Central memory CD8-positive, alpha-beta T cell (primary cell): Measurements from ENCODE around the gene PLP1.
"Not testable (repeated sequence)": the region's sequence is repeated elsewhere in the genome, so short reads cannot be mapped to it uniquely, and the experiment has no call there.

Source experiments
- ATAC-seq: fragments of 150-1000 bp; cut with Tn5 transposase; replicated peaks from 2 replicates; pipeline ENCODE4 v1.10.0; 2022; ENCODE audit warnings: mild to moderate bottlenecking, moderate FRiP score, moderate number of reproducible peaks; ENCODE audit not compliant: poor library complexity, severe bottlenecking; ENCODE audit errors: extremely low read depth
- DNase-seq, 2 donors: peaks; one replicate each; pipeline ENCODE4 v3.0.0; 2021; ENCODE audit warnings: low spot score in 2 of 2
- H3K27ac Mint-ChIP-seq: one replicate; pipeline ENCODE4 v1.8.0; 2022; ENCODE audit warnings: low read depth, mild to moderate bottlenecking, moderate library complexity, mixed read lengths
- H3K27me3 Mint-ChIP-seq: one replicate; pipeline ENCODE4 v1.8.0; 2022; ENCODE audit warnings: mixed read lengths
- H3K36me3 Mint-ChIP-seq: one replicate; pipeline ENCODE4 v1.8.0; 2022; ENCODE audit warnings: mild to moderate bottlenecking, moderate library complexity, mixed read lengths; ENCODE audit not compliant: insufficient read depth
- H3K4me1 Mint-ChIP-seq: one replicate; pipeline ENCODE4 v1.8.0; 2022; ENCODE audit warnings: mixed read lengths
- H3K4me3 Mint-ChIP-seq: one replicate; pipeline ENCODE4 v1.8.0; 2022; ENCODE audit warnings: mild to moderate bottlenecking, moderate library complexity, mixed read lengths
- H3K9me3 Mint-ChIP-seq: one replicate; pipeline ENCODE4 v1.8.0; 2022; ENCODE audit warnings: mixed read lengths

PLP1 gene

DNA sequence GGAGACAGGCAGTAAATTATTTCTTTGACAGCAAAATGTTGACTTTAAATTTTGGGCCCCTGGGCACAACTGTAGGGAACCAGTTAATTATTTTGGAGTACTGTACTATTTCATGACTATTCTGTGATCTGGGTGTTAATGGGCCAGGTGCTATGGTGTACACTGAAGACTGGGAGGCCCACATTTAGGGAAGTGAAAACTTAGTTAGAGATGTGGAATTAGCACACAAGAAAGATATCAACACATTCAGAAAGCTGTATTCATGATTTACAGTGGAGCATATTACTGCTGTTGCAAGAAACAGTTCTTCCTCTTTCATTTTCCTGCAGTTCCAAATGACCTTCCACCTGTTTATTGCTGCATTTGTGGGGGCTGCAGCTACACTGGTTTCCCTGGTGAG is 12.4 kb downstream of the PLP1 start:
- no peaks in the 10 kb centered on the region for H3K9me3 Mint-ChIP-seq
- no peak overlapping the region for H3K27ac Mint-ChIP-seq
- peaks cover 1% of the 10 kb centered on the region for H3K36me3 Mint-ChIP-seq
- ATAC-seq: no peak
- H3K4me1 Mint-ChIP-seq: no peaks in the 10 kb centered on the region
- no peak for DNase-seq
- no peaks in the 10 kb centered on the region for H3K27me3 Mint-ChIP-seq
- no peak overlapping the region for H3K4me3 Mint-ChIP-seq

DNA sequence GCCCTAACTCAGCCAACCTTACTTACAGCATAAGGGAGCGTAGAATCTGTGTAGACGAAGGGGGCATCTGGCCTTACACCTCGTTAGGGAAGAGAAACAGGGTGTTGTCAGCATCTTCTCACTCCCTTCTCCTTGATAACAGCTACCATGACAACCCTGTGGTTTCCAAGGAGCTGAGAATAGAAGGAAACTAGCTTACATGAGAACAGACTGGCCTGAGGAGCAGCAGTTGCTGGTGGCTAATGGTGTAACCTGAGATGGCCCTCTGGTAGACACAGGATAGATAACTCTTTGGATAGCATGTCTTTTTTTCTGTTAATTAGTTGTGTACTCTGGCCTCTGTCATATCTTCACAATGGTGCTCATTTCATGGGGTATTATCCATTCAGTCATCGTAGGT is 14.6 kb downstream of the PLP1 start:
- DNase-seq (no peak), ATAC-seq (no peak)
- no peak overlapping the region for H3K4me3 Mint-ChIP-seq
- H3K4me1 Mint-ChIP-seq: no peaks in the 10 kb centered on the region
- peaks cover 1% of the 10 kb centered on the region for H3K36me3 Mint-ChIP-seq
- no peak overlapping the region for H3K27ac Mint-ChIP-seq
- no peaks in the 10 kb centered on the region for H3K27me3 Mint-ChIP-seq
- no peaks in the 10 kb centered on the region for H3K9me3 Mint-ChIP-seq

DNA sequence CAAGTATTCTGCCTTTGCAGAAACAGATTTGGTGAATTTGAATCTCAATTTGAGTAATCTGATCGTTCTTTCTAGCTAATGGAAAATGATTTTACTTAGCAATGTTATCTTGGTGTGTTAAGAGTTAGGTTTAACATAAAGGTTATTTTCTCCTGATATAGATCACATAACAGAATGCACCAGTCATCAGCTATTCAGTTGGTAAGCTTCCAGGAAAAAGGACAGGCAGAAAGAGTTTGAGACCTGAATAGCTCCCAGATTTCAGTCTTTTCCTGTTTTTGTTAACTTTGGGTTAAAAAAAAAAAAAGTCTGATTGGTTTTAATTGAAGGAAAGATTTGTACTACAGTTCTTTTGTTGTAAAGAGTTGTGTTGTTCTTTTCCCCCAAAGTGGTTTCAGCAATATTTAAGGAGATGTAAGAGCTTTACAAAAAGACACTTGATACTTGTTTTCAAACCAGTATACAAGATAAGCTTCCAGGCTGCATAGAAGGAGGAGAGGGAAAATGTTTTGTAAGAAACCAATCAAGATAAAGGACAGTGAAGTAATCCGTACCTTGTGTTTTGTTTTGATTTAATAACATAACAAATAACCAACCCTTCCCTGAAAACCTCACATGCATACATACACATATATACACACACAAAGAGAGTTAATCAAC is 15.3 kb downstream of the PLP1 start:
- H3K36me3 Mint-ChIP-seq: peaks cover 1% of the 10 kb centered on the region
- DNase-seq: no peak

DNA sequence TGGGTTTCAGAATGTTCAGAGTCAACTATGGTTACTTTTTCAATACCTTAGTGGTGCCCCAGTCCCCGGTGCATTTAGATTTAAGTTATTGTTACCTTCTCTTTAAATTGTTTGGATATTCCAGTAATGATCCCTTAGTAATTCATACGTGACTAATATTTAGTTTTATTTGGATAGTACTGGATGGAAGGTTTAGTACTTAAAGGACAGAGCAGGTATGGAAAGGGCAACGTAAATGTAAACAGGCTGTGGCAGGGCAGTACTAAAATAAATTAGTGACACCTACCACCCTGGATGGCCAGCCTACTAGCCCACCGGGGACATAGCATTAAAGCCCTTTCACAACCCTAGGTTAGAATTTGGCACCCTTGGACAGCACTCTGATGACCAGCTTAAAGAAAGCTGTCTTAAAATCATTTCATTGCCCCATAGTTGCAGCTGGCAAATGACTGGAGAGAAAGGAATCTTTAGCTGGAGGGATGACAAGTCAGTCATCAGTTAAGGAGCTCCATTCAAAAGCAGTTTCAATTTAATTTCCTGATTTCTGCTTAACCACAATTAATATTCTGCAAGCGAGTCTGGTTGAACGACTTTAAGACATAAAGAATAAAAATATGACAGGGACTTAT is 16.4 kb downstream of the PLP1 start:
- H3K4me1 Mint-ChIP-seq: no peaks in the 10 kb centered on the region
- H3K27ac Mint-ChIP-seq: no peak overlapping the region
- ATAC-seq (no peak), DNase-seq (no peak)
- no peaks in the 10 kb centered on the region for H3K9me3 Mint-ChIP-seq
- no peak overlapping the region for H3K4me3 Mint-ChIP-seq
- H3K36me3 Mint-ChIP-seq: peaks cover 1% of the 10 kb centered on the region
- H3K27me3 Mint-ChIP-seq: no peaks in the 10 kb centered on the region

More for the DNA sequence above, 15.3 kb downstream of the PLP1 start:
- Mint-ChIP-seq H3K27me3 (no peaks in the 10 kb centered on the region), H3K4me1 (no peaks in the 10 kb centered on the region), H3K9me3 (no peaks in the 10 kb centered on the region), H3K27ac (no peak overlapping the region), H3K4me3 (no peak overlapping the region)
- no peak for ATAC-seq

DNA sequence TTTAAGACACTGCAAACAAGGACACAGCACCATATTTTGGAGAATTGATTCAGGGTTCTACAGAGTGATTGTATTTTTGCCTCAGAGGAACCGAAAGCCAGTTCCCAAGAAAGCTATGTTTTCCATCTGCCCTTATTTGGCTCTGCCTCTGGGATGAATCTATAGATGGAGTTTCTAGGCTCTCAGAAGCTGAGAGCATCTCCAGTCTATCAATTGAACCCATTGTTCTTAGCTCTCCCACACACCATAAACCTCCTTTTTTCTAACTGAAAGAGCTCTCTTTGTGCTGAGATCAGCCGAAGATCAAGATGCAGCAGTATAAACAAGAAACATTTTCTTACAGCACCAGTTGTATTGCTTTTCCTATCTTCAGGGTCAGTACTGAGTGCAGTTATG is 16.9 kb downstream of the PLP1 start:
- no peaks in the 10 kb centered on the region for H3K4me1 Mint-ChIP-seq

GRCh38 chrX:103794119-103794518 is 17.5 kb downstream of the PLP1 start:
- DNase-seq (no peak), ATAC-seq (no peak)
- Mint-ChIP-seq H3K27ac (no peak overlapping the region), H3K9me3 (no peaks in the 10 kb centered on the region), H3K36me3 (peaks cover 1% of the 10 kb centered on the region), H3K27me3 (no peaks in the 10 kb centered on the region), H3K4me1 (no peaks in the 10 kb centered on the region), H3K4me3 (no peak overlapping the region)

More for the DNA sequence above, 16.9 kb downstream of the PLP1 start:
- Mint-ChIP-seq H3K36me3 (peaks cover 1% of the 10 kb centered on the region), H3K9me3 (no peaks in the 10 kb centered on the region), H3K4me3 (no peak overlapping the region), H3K27ac (no peak overlapping the region), H3K27me3 (no peaks in the 10 kb centered on the region)
- no peak for ATAC-seq
- DNase-seq: no peak

DNA sequence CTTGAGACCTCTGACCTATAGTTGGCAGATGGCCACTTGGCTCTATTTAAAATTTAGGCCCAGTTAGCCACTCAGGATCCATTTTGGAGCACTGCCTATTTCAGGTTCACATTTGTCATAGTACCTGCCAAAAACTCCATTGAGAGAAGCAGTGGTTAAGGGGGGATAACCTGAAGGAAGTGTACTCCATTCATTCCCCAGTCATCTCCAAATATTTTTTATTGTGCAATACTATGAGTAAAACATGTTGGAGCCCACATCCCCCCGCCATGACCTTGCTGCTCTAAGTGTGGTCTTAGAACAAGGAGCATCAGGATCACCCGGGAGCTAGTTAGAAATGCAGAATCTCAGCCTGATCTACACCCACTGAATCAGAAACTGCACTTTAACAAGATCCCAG is 21.1 kb downstream of the PLP1 start:
- H3K27me3 Mint-ChIP-seq: no peaks in the 10 kb centered on the region
- ATAC-seq (no peak), DNase-seq (no peak)
- H3K36me3 Mint-ChIP-seq: no peaks in the 10 kb centered on the region
- no peaks in the 10 kb centered on the region for H3K4me1 Mint-ChIP-seq
- H3K27ac Mint-ChIP-seq: no peak overlapping the region
- H3K9me3 Mint-ChIP-seq: no peaks in the 10 kb centered on the region
- H3K4me3 Mint-ChIP-seq: no peak overlapping the region

- H3K4me3 Mint-ChIP-seq: no peak overlapping the region
- ATAC-seq: no peak
Observed at GRCh38 chrX:103800318-103800717, 23.7 kb downstream of the PLP1 start.

DNA sequence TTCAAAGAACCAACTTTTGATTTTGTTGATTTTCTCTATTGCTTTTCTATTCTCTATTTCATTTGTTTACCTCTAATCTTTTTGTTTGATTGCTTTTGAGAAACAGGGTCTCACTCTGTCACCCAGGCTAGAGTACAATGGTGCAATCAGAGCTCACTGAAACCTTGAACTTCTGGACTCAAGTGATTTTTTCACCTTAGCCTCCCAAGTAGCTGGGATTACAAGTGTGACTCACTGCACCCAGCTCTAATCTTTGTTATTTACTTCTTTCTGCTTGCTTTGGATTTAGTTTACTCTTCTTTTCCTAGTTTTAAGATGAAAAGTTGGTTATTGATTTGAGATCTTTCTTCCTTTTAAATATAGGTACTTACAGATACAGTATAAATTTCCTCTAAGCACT is 29.2 kb downstream of the PLP1 start:
- Mint-ChIP-seq H3K27me3 (no peaks in the 10 kb centered on the region), H3K27ac (no peak overlapping the region), H3K4me3 (no peak overlapping the region), H3K36me3 (peaks cover 2% of the 10 kb centered on the region), H3K4me1 (no peaks in the 10 kb centered on the region), H3K9me3 (no peaks in the 10 kb centered on the region)
- ATAC-seq: no peak
- no peak for DNase-seq

More at GRCh38 chrX:103800318-103800717, 23.7 kb downstream of the PLP1 start:
- DNase-seq: no peak
- H3K27me3 Mint-ChIP-seq: no peaks in the 10 kb centered on the region
- no peak overlapping the region for H3K27ac Mint-ChIP-seq
- no peaks in the 10 kb centered on the region for H3K4me1 Mint-ChIP-seq
- H3K9me3 Mint-ChIP-seq: no peaks in the 10 kb centered on the region
- H3K36me3 Mint-ChIP-seq: no peaks in the 10 kb centered on the region

- H3K27me3 Mint-ChIP-seq: no peaks in the 10 kb centered on the region
- H3K4me3 Mint-ChIP-seq: no peak overlapping the region
- DNase-seq (no peak), ATAC-seq (no peak)
- H3K27ac Mint-ChIP-seq: no peak overlapping the region
- no peaks in the 10 kb centered on the region for H3K4me1 Mint-ChIP-seq
- peaks cover 2% of the 10 kb centered on the region for H3K36me3 Mint-ChIP-seq
- no peaks in the 10 kb centered on the region for H3K9me3 Mint-ChIP-seq
Observed at GRCh38 chrX:103806862-103807474, 30.3 kb downstream of the PLP1 start.

GRCh38 chrX:103811858-103812257 is 35.2 kb downstream of the PLP1 start:
- no peak for ATAC-seq
- H3K4me3 Mint-ChIP-seq: no peak overlapping the region
- H3K27me3 Mint-ChIP-seq: peaks cover 31% of the 10 kb centered on the region
- DNase-seq: no peak
- H3K36me3 Mint-ChIP-seq: peaks cover 2% of the 10 kb centered on the region
- H3K9me3 Mint-ChIP-seq: no peaks in the 10 kb centered on the region
- H3K27ac Mint-ChIP-seq: no peak overlapping the region
- H3K4me1 Mint-ChIP-seq: no peaks in the 10 kb centered on the region

DNA sequence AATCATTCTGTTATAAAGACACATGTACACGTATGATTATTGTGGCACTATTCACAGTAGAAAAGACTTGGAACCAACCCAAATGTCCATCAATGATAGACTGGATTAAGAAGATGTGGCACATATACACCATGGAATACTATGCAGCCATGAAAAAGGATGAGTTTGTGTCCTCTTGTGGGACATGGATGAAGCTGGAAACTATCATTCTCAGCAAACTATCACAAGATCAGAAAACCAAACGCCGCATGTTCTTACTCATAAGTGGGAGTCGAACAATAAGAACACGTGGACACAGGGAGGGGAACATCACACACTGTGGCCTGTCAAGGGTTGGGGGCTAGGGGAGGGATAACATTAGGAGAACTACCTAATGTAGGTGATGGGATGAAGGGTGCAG is 40.5 kb downstream of the PLP1 start:
- not testable (repeated sequence) for H3K9me3 Mint-ChIP-seq, DNase-seq, H3K4me3 Mint-ChIP-seq, H3K4me1 Mint-ChIP-seq, ATAC-seq, H3K36me3 Mint-ChIP-seq, H3K27ac Mint-ChIP-seq
- H3K27me3 Mint-ChIP-seq: peaks cover 31% of the 10 kb centered on the region

DNA sequence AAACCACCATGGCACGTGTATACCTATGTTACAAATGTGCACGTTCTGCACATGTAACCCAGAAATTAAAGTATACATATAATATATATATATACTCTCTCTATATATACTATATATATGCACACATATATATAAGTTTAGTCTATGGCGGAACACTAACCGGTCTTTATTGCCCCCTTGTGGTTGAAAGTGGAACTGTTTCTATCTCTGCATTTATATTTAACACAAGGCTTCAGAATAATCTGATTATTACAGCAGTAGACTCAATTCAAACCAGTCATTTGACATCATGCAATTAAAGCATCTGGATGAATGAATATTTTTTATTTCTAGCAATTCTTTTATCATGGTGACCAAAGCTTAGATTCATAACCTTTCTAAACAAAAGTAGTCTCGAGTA is 40.9 kb downstream of the PLP1 start:
- no peak overlapping the region for H3K4me3 Mint-ChIP-seq
- ATAC-seq (no peak), DNase-seq (peak in 1 of 2 donors; percentile 9)
- peaks cover 31% of the 10 kb centered on the region for H3K27me3 Mint-ChIP-seq
- H3K4me1 Mint-ChIP-seq: no peaks in the 10 kb centered on the region
- no peaks in the 10 kb centered on the region for H3K9me3 Mint-ChIP-seq
- H3K36me3 Mint-ChIP-seq: no peaks in the 10 kb centered on the region
- H3K27ac Mint-ChIP-seq: no peak overlapping the region
